ENCODE results near the gene C11orf71. TPM values are rescaled to one million over a fixed set of nuclear protein-coding genes. Genes with fewer than 3 reads are reported as not detected.

The C11orf71 gene
- total RNA-seq, 1 experiment from 2014 or later: 4.3 TPM

- Histone ChIP-seq H3K9me2 (ENCODE audit: insufficient read depth) (no peaks in the 10 kb centered on the region), H3K79me2 (ENCODE audit: insufficient read depth, low read length) (peaks cover 73% of the 10 kb centered on the region), H3K36me3 (ENCODE audit: control insufficient read depth in 1 of 2, insufficient read depth in 2 of 2, low read length in 2 of 2) (peaks cover 5 to 14% of the 10 kb centered on the region in 2 experiments; a peak in 2 of 4 replicates), H3K9ac (ENCODE audit: low read length) (no peak overlapping the region), H3K27ac (ENCODE audit: low read depth, low read length) (no peak overlapping the region), H3K9me3 (ENCODE audit: control insufficient read depth in 1 of 2, insufficient read depth in 1 of 2, low read depth in 1 of 2, low read length in 2 of 2) (no peaks in the 10 kb centered on the region), H2AFZ (ENCODE audit: low read depth, low read length, poor library complexity, severe bottlenecking) (no peak overlapping the region), H4K20me1 (ENCODE audit: insufficient read depth) (no peaks in the 10 kb centered on the region), H3K4me1 (ENCODE audit: control insufficient read depth in 1 of 2, insufficient read depth in 2 of 2, low read length in 2 of 2) (peaks cover 5 to 19% of the 10 kb centered on the region in 2 experiments; a peak in 3 of 4 replicates), H3K4me3 (replicated peaks in 1 of 2; ENCODE audit: low read depth in 1 of 2, low read length in 2 of 2) (no peak overlapping the region), H3K4me2 (ENCODE audit: low read length) (no peak overlapping the region), H3K27me3 (ENCODE audit: insufficient read depth, low read length) (no peaks in the 10 kb centered on the region)
- CTCF ChIA-PET: no interaction called here
- RAD21 ChIA-PET (ENCODE audit: low non-redundant PET in 1 of 2, low total read pairs in 2 of 2, uncharacterized antibody in 2 of 2, unreplicated experiment in 2 of 2): no interaction called here
- POLR2A ChIA-PET: no interaction called here
- no peak for DNase-seq (ENCODE audit: low read depth, low spot score)
- TF ChIP-seq EZH2phosphoT487 (IDR thresholded peaks at IDR 0.05; ENCODE audit: borderline replicate concordance) (no peak), EGR1 (IDR thresholded peaks at IDR 0.05; ENCODE audit: low read depth) (no peak), SP1 (IDR thresholded peaks at IDR 0.05; ENCODE audit: low read depth) (no peak), ELF1 (IDR thresholded peaks at IDR 0.05; ENCODE audit: borderline replicate concordance, low read depth) (no peak), RAD21 (IDR thresholded peaks at IDR 0.05; ENCODE audit: low read depth) (no peak), ZBTB33 (IDR thresholded peaks at IDR 0.05; ENCODE audit: extremely low read depth, insufficient replicate concordance, low read length) (no peak), YY1 (IDR thresholded peaks at IDR 0.05; ENCODE audit: extremely low read depth, insufficient replicate concordance, low read depth, low read length) (no peak), MAX (IDR thresholded peaks at IDR 0.05) (no peak), POLR2A (IDR thresholded peaks at IDR 0.05; ENCODE audit: borderline replicate concordance, extremely low read depth, insufficient read depth, insufficient read length) (no peak), SRF (IDR thresholded peaks at IDR 0.05; ENCODE audit: low read depth) (no peak), CBX3 (IDR thresholded peaks at IDR 0.05; ENCODE audit: low read depth) (no peak), POLR2AphosphoS5 (IDR thresholded peaks at IDR 0.05; ENCODE audit: low read depth, low read length) (no peak), TCF7L2 (IDR thresholded peaks at IDR 0.05; ENCODE audit: borderline replicate concordance, extremely low read depth, insufficient read depth, insufficient read length) (no peak), EZH2 (IDR thresholded peaks at IDR 0.05) (no peak), JUND (IDR thresholded peaks at IDR 0.05) (no peak)
- TF ChIP-seq, protein P1, sequence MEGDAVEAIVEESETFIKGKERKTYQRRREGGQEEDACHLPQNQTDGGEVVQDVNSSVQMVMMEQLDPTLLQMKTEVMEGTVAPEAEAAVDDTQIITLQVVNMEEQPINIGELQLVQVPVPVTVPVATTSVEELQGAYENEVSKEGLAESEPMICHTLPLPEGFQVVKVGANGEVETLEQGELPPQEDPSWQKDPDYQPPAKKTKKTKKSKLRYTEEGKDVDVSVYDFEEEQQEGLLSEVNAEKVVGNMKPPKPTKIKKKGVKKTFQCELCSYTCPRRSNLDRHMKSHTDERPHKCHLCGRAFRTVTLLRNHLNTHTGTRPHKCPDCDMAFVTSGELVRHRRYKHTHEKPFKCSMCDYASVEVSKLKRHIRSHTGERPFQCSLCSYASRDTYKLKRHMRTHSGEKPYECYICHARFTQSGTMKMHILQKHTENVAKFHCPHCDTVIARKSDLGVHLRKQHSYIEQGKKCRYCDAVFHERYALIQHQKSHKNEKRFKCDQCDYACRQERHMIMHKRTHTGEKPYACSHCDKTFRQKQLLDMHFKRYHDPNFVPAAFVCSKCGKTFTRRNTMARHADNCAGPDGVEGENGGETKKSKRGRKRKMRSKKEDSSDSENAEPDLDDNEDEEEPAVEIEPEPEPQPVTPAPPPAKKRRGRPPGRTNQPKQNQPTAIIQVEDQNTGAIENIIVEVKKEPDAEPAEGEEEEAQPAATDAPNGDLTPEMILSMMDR (IDR thresholded peaks at IDR 0.05 in 2 of 3, conservative IDR thresholded peaks at IDR 0.05 in 1 of 3; ENCODE audit: borderline replicate concordance in 1 of 3, insufficient read depth in 1 of 3, low read depth in 2 of 3, low read length in 2 of 3): no peak
- TF ChIP-seq, protein P2, sequence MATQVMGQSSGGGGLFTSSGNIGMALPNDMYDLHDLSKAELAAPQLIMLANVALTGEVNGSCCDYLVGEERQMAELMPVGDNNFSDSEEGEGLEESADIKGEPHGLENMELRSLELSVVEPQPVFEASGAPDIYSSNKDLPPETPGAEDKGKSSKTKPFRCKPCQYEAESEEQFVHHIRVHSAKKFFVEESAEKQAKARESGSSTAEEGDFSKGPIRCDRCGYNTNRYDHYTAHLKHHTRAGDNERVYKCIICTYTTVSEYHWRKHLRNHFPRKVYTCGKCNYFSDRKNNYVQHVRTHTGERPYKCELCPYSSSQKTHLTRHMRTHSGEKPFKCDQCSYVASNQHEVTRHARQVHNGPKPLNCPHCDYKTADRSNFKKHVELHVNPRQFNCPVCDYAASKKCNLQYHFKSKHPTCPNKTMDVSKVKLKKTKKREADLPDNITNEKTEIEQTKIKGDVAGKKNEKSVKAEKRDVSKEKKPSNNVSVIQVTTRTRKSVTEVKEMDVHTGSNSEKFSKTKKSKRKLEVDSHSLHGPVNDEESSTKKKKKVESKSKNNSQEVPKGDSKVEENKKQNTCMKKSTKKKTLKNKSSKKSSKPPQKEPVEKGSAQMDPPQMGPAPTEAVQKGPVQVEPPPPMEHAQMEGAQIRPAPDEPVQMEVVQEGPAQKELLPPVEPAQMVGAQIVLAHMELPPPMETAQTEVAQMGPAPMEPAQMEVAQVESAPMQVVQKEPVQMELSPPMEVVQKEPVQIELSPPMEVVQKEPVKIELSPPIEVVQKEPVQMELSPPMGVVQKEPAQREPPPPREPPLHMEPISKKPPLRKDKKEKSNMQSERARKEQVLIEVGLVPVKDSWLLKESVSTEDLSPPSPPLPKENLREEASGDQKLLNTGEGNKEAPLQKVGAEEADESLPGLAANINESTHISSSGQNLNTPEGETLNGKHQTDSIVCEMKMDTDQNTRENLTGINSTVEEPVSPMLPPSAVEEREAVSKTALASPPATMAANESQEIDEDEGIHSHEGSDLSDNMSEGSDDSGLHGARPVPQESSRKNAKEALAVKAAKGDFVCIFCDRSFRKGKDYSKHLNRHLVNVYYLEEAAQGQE (IDR thresholded peaks at IDR 0.05; ENCODE audit: low read depth): no peak
- TF ChIP-seq, protein P3, sequence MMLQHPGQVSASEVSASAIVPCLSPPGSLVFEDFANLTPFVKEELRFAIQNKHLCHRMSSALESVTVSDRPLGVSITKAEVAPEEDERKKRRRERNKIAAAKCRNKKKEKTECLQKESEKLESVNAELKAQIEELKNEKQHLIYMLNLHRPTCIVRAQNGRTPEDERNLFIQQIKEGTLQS (IDR thresholded peaks at IDR 0.05): no peak
- no TSS peak for BruUV-seq (replicated peaks)
- intact Hi-C loops (cut with micrococcal nuclease): no loop called here
- ATAC-seq: no peak
Measured at GRCh38 chr11:114441921-114442320, 41.6 kb upstream of the C11orf71 start.

All from HCT116 (cell line).